Measurements from ENCODE around the gene NFATC4.

DNA sequence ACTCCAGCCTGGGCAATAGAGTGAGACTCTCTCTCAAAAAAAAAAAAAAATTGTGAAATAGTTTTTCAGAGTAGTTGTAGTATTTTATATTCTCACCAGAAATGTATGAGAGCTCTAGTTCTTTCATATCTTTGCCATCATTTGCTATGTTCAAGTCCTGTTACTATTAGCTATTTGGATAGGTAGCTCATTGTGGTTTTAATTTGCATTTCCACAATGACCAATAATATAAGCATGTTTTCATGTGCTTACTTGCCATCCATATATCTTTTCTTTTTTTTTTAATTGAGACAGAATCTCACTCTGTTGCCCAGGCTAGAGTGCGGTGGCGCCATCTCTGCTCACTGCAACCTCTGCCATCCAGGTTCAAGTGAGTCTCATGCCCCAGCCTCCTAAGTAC lies 19.8 kb upstream of the NFATC4 start:
- TF ChIP-seq, protein P1, sequence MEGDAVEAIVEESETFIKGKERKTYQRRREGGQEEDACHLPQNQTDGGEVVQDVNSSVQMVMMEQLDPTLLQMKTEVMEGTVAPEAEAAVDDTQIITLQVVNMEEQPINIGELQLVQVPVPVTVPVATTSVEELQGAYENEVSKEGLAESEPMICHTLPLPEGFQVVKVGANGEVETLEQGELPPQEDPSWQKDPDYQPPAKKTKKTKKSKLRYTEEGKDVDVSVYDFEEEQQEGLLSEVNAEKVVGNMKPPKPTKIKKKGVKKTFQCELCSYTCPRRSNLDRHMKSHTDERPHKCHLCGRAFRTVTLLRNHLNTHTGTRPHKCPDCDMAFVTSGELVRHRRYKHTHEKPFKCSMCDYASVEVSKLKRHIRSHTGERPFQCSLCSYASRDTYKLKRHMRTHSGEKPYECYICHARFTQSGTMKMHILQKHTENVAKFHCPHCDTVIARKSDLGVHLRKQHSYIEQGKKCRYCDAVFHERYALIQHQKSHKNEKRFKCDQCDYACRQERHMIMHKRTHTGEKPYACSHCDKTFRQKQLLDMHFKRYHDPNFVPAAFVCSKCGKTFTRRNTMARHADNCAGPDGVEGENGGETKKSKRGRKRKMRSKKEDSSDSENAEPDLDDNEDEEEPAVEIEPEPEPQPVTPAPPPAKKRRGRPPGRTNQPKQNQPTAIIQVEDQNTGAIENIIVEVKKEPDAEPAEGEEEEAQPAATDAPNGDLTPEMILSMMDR (IDR thresholded peaks at IDR 0.05), result no peak
- no peak for TF ChIP-seq POLR2A (IDR thresholded peaks at IDR 0.05)

Data from testis (tissue), 2 donors.